ENCODE results near the gene RHOBTB1. TPM values are rescaled to one million over a fixed set of nuclear protein-coding genes. Genes with fewer than 3 reads are reported as not detected.
A peak's percentile ranks its signal among the peaks of the same experiment; 100 is the strongest.

RHOBTB1 gene
- total and polyA plus RNA-seq, 9 of the 15 experiments (the other 6 are each of a cell fraction or from before 2014, with no cell fraction given): 1.7 to 11.7 (median 9.3) TPM

DNA sequence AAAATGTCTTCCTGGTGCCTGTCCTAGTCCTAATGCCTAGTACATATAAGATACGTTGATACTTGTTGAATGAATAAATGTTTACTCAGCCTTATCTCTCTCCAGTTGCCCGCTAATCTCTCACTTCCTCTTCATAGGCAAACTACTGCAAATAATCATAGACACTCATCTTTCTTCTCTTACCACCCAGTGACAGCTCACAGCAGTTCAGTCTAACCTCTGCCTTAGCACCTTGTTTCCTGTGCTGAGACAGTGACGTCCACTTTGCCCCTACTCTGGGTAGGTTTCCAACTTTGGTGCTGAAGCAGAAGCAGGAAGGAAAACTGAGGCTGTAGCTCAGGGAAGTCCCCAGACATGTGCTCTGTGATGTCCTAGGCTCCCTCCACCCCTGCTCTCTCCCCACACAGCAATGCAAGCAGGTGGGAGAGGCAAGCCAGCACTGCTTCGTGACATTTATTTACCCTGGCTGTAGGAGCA lies 45.5 kb upstream of the RHOBTB1 start:
- ChIA-PET POLR2A (interaction anchor here (0.7 kb wide), 1 partner anchor 41 kb away, joined by 5 read pairs; no protein-coding TSS in a partner anchor), CTCF (ENCODE audit: low intra/inter-chr PET ratio) (no interaction called here)
- in situ Hi-C loops (cut with MboI): no loop called here
- DNase-seq (ENCODE audit: extremely low read depth in 1 of 4, low spot score in 3 of 4) (peak in 1 of 4 experiments; percentile 49), FAIRE-seq (no peak), ATAC-seq (peak; percentile 85)
- Histone ChIP-seq H3K36me3 (ENCODE audit: control insufficient read depth, insufficient read depth, low read length) (no peaks in the 10 kb centered on the region), H3K4me2 (ENCODE audit: insufficient read depth, low read length) (no peak overlapping the region), H3K9ac (ENCODE audit: insufficient read depth in 1 of 2, low read depth in 2 of 2, low read length in 2 of 2) (no peak overlapping the region; a peak in 1 of 4 replicates), H4K20me1 (replicated peaks; ENCODE audit: control insufficient read depth, insufficient read depth, low read length) (no peaks in the 10 kb centered on the region), H3K9me3 (replicated peaks; ENCODE audit: control insufficient read depth, insufficient read depth, low read depth, low read length) (peaks cover 13% of the 10 kb centered on the region), H3K27ac (ENCODE audit: extremely low read depth, low read depth, low read length) (no peak overlapping the region), H3K27me3 (ENCODE audit: control insufficient read depth in 2 of 2, insufficient read depth in 2 of 2, low read length in 2 of 2) (no peaks in the 10 kb centered on the region), H3K9me1 (ENCODE audit: control insufficient read depth, insufficient read depth, low read length) (no peaks in the 10 kb centered on the region), H2AFZ (ENCODE audit: low read depth, low read length) (peak overlapping the region; percentile 43; the same call in 1 of the 2 replicates), H3K4me1 (replicated peaks in 1 of 2; ENCODE audit: control insufficient read depth in 2 of 2, insufficient read depth in 2 of 2, low read length in 2 of 2) (peaks cover 4 to 5% of the 10 kb centered on the region in 2 experiments; a peak in 2 of 5 replicates), H3K4me3 (no peak overlapping the region), H3K79me2 (ENCODE audit: control insufficient read depth, insufficient read depth, low read length) (no peaks in the 10 kb centered on the region)
- intact Hi-C loops (cut with micrococcal nuclease): no loop called here
- WGBS (ENCODE audit: insufficient coverage, low coverage, missing lambda C conversion rate): 28% methylated on average over 4 of the region's 4 CpGs
- BruUV-seq (replicated peaks): no TSS peak
- TF ChIP-seq KAT8 (IDR thresholded peaks at IDR 0.05; ENCODE audit: low read depth) (no peak), SAP30 (IDR thresholded peaks at IDR 0.05; ENCODE audit: borderline replicate concordance, insufficient read depth, low read depth, low read length, poor library complexity, severe bottlenecking) (no peak), KAT2B (IDR thresholded peaks at IDR 0.05; ENCODE audit: low read depth, low read length) (no peak), SMARCA5 (IDR thresholded peaks at IDR 0.05) (peak; percentile 82; the same call in 1 of the 2 replicates), NCOA2 (IDR thresholded peaks at IDR 0.05; ENCODE audit: partially characterized antibody in 2 of 2) (no peak), TRIM28 (IDR thresholded peaks at IDR 0.05) (peak; percentile 92), TCF7L2 (IDR thresholded peaks at IDR 0.05; ENCODE audit: low read depth, low read length) (0 out of 2 replicates have a peak, but pooled peaks have one; percentile 16), MAFF (IDR thresholded peaks at IDR 0.05; ENCODE audit: low read length) (no peak), FUS (optimal IDR thresholded peaks at IDR 0.05; ENCODE audit: low read depth, low read length) (no peak), POLR3G (IDR thresholded peaks at IDR 0.05; ENCODE audit: extremely low read depth, insufficient read length, insufficient replicate concordance) (no peak), NFIC (IDR thresholded peaks at IDR 0.05) (0 out of 2 replicates have a peak, but pooled peaks have one; percentile 25), NFE2 (IDR thresholded peaks at IDR 0.05; ENCODE audit: low read depth) (0 out of 2 replicates have a peak, but pooled peaks have one; percentile 8)
- TF ChIP-seq, protein P1, sequence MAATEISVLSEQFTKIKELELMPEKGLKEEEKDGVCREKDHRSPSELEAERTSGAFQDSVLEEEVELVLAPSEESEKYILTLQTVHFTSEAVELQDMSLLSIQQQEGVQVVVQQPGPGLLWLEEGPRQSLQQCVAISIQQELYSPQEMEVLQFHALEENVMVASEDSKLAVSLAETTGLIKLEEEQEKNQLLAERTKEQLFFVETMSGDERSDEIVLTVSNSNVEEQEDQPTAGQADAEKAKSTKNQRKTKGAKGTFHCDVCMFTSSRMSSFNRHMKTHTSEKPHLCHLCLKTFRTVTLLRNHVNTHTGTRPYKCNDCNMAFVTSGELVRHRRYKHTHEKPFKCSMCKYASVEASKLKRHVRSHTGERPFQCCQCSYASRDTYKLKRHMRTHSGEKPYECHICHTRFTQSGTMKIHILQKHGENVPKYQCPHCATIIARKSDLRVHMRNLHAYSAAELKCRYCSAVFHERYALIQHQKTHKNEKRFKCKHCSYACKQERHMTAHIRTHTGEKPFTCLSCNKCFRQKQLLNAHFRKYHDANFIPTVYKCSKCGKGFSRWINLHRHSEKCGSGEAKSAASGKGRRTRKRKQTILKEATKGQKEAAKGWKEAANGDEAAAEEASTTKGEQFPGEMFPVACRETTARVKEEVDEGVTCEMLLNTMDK (IDR thresholded peaks at IDR 0.05; ENCODE audit: borderline replicate concordance, insufficient read depth, low read depth, low read length, poor library complexity, severe bottlenecking): no peak
- TF ChIP-seq, protein P2, sequence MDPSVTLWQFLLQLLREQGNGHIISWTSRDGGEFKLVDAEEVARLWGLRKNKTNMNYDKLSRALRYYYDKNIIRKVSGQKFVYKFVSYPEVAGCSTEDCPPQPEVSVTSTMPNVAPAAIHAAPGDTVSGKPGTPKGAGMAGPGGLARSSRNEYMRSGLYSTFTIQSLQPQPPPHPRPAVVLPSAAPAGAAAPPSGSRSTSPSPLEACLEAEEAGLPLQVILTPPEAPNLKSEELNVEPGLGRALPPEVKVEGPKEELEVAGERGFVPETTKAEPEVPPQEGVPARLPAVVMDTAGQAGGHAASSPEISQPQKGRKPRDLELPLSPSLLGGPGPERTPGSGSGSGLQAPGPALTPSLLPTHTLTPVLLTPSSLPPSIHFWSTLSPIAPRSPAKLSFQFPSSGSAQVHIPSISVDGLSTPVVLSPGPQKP (CRISPR knock-in tag; IDR thresholded peaks at IDR 0.05): no peak
- TF ChIP-seq, protein P3, sequence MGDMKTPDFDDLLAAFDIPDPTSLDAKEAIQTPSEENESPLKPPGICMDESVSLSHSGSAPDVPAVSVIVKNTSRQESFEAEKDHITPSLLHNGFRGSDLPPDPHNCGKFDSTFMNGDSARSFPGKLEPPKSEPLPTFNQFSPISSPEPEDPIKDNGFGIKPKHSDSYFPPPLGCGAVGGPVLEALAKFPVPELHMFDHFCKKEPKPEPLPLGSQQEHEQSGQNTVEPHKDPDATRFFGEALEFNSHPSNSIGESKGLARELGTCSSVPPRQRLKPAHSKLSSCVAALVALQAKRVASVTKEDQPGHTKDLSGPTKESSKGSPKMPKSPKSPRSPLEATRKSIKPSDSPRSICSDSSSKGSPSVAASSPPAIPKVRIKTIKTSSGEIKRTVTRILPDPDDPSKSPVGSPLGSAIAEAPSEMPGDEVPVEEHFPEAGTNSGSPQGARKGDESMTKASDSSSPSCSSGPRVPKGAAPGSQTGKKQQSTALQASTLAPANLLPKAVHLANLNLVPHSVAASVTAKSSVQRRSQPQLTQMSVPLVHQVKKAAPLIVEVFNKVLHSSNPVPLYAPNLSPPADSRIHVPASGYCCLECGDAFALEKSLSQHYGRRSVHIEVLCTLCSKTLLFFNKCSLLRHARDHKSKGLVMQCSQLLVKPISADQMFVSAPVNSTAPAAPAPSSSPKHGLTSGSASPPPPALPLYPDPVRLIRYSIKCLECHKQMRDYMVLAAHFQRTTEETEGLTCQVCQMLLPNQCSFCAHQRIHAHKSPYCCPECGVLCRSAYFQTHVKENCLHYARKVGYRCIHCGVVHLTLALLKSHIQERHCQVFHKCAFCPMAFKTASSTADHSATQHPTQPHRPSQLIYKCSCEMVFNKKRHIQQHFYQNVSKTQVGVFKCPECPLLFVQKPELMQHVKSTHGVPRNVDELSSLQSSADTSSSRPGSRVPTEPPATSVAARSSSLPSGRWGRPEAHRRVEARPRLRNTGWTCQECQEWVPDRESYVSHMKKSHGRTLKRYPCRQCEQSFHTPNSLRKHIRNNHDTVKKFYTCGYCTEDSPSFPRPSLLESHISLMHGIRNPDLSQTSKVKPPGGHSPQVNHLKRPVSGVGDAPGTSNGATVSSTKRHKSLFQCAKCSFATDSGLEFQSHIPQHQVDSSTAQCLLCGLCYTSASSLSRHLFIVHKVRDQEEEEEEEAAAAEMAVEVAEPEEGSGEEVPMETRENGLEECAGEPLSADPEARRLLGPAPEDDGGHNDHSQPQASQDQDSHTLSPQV (IDR thresholded peaks at IDR 0.05): 0 out of 2 replicates have a peak, but pooled peaks have one; percentile 29

Measured in K562 (cell line).